Measurements from ENCODE around the gene TRIM4.

DNA sequence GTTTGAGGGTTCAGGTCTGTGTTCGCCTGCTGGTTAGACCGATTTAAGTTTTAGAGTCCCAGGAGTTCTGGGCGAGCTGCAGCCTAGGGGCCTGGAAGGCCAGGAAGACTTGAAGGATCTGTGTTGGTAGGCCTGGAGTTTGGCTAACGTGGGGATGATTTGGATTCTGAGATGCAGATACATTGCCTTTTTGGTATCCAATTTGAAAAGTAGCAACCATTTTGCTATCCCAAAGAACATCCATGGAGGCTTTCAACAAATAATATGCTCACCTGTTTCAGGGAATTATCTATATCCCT, 433 bp upstream of the TRIM4 start:
- TF ChIP-seq POLR2AphosphoS5 (IDR thresholded peaks at IDR 0.05; ENCODE audit: low read depth) = no peak
- TF ChIP-seq, protein P1, sequence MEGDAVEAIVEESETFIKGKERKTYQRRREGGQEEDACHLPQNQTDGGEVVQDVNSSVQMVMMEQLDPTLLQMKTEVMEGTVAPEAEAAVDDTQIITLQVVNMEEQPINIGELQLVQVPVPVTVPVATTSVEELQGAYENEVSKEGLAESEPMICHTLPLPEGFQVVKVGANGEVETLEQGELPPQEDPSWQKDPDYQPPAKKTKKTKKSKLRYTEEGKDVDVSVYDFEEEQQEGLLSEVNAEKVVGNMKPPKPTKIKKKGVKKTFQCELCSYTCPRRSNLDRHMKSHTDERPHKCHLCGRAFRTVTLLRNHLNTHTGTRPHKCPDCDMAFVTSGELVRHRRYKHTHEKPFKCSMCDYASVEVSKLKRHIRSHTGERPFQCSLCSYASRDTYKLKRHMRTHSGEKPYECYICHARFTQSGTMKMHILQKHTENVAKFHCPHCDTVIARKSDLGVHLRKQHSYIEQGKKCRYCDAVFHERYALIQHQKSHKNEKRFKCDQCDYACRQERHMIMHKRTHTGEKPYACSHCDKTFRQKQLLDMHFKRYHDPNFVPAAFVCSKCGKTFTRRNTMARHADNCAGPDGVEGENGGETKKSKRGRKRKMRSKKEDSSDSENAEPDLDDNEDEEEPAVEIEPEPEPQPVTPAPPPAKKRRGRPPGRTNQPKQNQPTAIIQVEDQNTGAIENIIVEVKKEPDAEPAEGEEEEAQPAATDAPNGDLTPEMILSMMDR (IDR thresholded peaks at IDR 0.05; ENCODE audit: insufficient read depth, low read length) = no peak

All from HL-60 (cell line).